HUES6 (cell line): ENCODE measurements around the gene GRM3.

ENCODE experiments used
- H3K27ac ChIP-seq: 2 replicates; pipeline ENCODE4 v1.7.0; 2013; ENCODE audit warnings: low read depth, mild to moderate bottlenecking, low read length, inconsistent platforms
- H3K27me3 ChIP-seq: 2 replicates; pipeline ENCODE4 v1.6.1; 2013; ENCODE audit warnings: low read length; ENCODE audit not compliant: control insufficient read depth, insufficient read depth
- H3K36me3 ChIP-seq: 2 replicates; pipeline ENCODE4 v1.6.1; 2013; ENCODE audit warnings: low read length; ENCODE audit not compliant: control insufficient read depth, insufficient read depth
- H3K4me1 ChIP-seq: 2 replicates; pipeline ENCODE4 v1.6.1; 2013; ENCODE audit warnings: low read length; ENCODE audit not compliant: control insufficient read depth, insufficient read depth
- H3K4me3 ChIP-seq: 2 replicates; pipeline ENCODE4 v1.5.1; 2013; ENCODE audit warnings: low read depth, low read length
- H3K9ac ChIP-seq: one replicate; pipeline ENCODE4 v1.6.1; 2013; ENCODE audit warnings: mild to moderate bottlenecking, low read length
- H3K9me3 ChIP-seq: 2 replicates; pipeline ENCODE4 v1.6.1; 2013; ENCODE audit warnings: low read depth, low read length; ENCODE audit not compliant: control insufficient read depth, insufficient read depth

The GRM3 gene

DNA sequence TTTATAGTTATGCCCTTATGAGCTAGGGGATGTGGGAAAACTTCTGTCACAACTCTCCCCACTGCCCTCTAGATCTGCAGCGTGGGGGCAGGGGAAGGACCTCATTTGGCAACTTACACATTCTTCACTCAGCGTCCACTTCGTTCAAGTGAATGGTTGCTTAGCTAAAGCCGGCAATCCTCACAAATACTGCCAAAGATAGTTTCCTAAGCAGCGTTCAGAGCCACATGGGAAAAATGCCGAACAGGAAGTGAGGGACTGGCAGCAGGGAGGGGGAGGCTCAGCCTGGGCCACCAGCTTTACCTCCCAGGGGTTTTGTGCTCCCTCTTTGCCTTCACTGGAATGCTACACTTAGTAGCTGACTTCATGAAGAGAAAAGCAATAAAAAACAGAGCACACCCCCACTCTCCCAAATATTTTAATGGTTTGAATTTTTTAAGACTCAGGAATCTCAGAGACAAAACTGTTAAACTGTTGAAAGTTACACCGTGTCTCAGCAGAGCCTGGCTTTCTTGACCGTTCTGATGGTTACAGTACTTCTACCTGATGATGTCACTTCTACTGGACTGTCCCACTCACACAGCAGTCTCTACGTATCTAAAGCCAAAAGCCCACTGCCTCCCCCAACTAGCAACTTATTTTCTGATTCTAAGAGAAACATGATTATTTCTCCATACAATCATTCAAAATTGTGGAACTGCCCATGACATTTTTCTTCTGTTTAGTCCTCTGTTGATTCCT is 10.4 kb downstream of the GRM3 start:
- Histone ChIP-seq H3K9me3 (no peaks in the 10 kb centered on the region), H3K27me3 (no peaks in the 10 kb centered on the region), H3K27ac (no peak overlapping the region), H3K4me1 (peaks cover 10% of the 10 kb centered on the region; the same call in 1 of the 2 replicates), H3K4me3 (no peak overlapping the region), H3K9ac (no peak overlapping the region), H3K36me3 (no peaks in the 10 kb centered on the region)

DNA sequence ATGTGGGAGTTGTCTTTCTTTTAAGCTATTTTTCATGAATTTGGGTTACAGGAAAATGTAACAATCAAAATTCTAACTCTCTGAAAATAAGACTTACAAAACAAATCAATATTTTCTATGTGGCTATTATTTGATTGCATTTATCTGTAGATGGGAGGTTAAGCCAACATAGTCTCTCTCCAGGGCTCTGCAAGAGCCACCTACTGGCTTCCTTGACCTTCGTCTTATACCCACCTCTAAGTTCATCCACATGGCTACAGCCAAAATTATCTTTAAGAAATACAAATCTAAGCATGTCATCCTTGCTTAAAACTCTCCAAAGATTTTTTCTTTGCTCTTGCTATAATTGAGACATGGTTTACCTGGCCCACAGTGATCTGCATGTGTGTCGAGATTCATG is 14.2 kb downstream of the GRM3 start:
- Histone ChIP-seq H3K4me1 (peaks cover 7% of the 10 kb centered on the region; the same call in 1 of the 2 replicates), H3K4me3 (no peak overlapping the region), H3K9ac (no peak overlapping the region), H3K27ac (no peak overlapping the region), H3K27me3 (no peaks in the 10 kb centered on the region), H3K36me3 (no peaks in the 10 kb centered on the region), H3K9me3 (no peaks in the 10 kb centered on the region)

DNA sequence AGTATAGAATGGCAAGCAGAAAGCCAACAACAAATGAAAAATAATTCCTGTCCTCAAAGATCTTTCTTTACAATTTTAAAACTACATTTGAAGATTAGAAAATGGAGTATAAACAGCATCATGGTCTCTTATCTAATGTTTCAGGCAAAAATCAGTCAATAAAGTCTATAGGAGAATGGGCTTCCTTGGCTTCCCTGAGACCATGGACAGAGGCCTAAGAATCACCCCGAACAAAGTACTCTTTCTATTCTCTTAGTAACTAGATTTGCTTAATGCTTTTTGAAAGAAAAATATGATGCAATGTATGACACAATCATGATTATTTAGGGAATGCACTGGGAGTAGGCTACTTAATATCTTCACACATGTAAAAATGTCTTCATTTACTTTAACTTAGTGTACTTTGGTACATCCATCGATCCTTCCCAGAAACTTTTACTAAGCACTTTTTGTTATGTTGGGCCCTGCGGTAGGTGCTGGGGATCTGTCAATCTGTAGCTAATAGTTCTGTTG is 17.3 kb downstream of the GRM3 start:
- Histone ChIP-seq H3K9me3 (no peaks in the 10 kb centered on the region), H3K9ac (no peak overlapping the region), H3K27me3 (no peaks in the 10 kb centered on the region), H3K4me3 (no peak overlapping the region), H3K36me3 (no peaks in the 10 kb centered on the region), H3K4me1 (no peaks in the 10 kb centered on the region), H3K27ac (no peak overlapping the region)

DNA sequence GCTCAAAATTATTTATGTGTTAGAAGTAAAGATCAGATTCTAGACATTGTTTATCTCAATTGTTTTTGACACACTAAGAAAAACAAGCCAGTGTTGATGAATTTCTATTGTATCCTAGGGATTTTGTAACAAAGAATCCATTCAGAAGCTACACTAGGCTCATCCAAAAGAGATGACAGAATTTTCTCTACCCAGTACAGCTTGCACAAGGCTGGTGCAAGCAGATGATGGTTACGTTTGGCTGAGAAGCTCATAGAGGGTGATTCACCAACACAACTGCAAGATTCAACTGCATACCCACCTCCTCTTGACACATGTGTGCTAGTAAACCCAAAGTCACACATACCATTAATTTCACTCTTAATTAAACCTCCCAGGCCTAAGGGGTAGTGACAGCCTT is 20.8 kb downstream of the GRM3 start:
- Histone ChIP-seq H3K4me1 (peaks cover 12% of the 10 kb centered on the region), H3K4me3 (no peak overlapping the region), H3K27ac (no peak overlapping the region), H3K9ac (no peak overlapping the region), H3K27me3 (no peaks in the 10 kb centered on the region), H3K9me3 (no peaks in the 10 kb centered on the region), H3K36me3 (no peaks in the 10 kb centered on the region)

DNA sequence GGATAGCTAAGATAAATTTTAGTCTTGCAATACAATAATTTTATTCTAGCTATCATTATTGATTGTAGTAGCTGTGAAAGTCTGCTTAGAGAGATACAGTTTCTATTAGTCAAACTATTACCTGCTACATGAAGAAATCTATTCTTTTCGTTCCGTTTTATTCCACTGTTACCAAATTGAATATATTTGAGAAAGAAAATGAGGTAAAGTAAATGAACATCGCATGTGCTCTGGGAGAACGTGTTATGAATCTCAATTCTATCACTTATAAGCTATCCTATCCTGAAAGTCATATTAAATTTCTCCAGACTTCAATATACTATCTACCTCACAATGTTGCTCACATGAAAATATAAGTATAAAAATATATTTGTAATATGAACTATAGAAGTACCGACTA is 21.3 kb downstream of the GRM3 start:
- H3K27me3 ChIP-seq = no peaks in the 10 kb centered on the region
- no peak overlapping the region for H3K9ac ChIP-seq
- H3K4me1 ChIP-seq = peaks cover 12% of the 10 kb centered on the region
- H3K4me3 ChIP-seq = no peak overlapping the region
- no peaks in the 10 kb centered on the region for H3K9me3 ChIP-seq
- H3K36me3 ChIP-seq = no peaks in the 10 kb centered on the region
- no peak overlapping the region for H3K27ac ChIP-seq

DNA sequence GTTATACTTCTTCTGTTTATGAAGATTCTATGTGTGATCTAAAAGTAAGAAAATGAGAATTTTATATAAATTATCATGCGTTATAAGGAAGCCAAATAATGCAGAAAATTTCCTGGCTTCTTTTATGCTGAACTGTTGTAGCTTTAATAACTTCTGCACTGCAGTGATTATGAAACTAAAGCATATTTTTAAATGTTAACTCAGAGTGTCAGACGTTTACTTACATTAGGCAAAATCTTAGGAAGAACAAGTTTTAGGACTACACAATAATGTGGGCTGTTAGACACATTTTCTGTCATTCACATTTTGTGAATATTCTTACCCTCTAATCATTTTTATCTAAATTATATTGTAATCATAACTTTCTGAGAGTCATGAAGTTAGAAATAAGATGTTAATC is 22.0 kb downstream of the GRM3 start:
- no peak overlapping the region for H3K27ac ChIP-seq
- H3K9ac ChIP-seq = no peak overlapping the region
- H3K9me3 ChIP-seq = no peaks in the 10 kb centered on the region
- H3K27me3 ChIP-seq = no peaks in the 10 kb centered on the region
- peaks cover 12% of the 10 kb centered on the region for H3K4me1 ChIP-seq
- no peaks in the 10 kb centered on the region for H3K36me3 ChIP-seq
- no peak overlapping the region for H3K4me3 ChIP-seq

DNA sequence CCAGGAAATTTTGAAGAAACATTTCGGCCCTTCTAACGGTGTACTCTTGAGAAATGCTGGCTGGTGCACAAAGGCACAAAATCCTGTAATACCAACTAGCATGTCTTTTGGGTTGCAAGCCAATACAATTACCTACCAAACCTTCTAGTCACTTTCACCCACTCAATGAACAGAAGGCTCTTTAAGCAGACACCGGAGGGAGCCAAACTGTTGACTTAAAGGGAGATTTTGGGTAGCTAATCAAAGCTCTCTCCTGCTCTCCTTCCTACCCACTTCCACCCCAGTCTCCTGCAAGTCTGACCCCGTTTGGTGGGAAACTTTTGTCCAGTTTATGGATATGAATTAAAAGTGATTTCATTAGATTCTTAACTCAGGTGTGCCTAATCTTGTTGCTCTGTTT is 24.0 kb downstream of the GRM3 start:
- Histone ChIP-seq H3K4me1 (peaks cover 12% of the 10 kb centered on the region), H3K27ac (no peak overlapping the region), H3K9ac (no peak overlapping the region), H3K9me3 (no peaks in the 10 kb centered on the region), H3K36me3 (no peaks in the 10 kb centered on the region), H3K27me3 (no peaks in the 10 kb centered on the region), H3K4me3 (no peak overlapping the region)

DNA sequence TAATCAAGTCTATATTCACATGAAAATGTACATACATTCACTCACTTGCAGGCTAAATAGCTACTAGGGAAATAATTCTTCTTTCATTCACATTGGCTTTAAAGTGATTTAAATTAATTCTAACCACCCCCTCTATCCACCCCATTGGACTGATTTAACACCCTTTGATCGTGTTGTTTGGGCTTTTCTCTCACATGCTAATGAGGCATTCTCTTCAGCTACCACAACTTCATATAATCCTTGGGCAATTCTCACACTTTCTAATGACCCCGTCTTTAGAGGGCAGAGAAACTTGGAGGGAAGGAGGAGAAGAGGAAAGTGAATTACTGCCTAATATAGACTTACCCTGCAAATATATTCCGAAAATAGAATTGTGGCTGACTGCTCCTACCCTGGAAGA is 24.6 kb downstream of the GRM3 start:
- peaks cover 12% of the 10 kb centered on the region for H3K4me1 ChIP-seq
- H3K9me3 ChIP-seq = no peaks in the 10 kb centered on the region
- no peak overlapping the region for H3K27ac ChIP-seq
- H3K27me3 ChIP-seq = no peaks in the 10 kb centered on the region
- no peaks in the 10 kb centered on the region for H3K36me3 ChIP-seq
- H3K9ac ChIP-seq = no peak overlapping the region
- no peak overlapping the region for H3K4me3 ChIP-seq

DNA sequence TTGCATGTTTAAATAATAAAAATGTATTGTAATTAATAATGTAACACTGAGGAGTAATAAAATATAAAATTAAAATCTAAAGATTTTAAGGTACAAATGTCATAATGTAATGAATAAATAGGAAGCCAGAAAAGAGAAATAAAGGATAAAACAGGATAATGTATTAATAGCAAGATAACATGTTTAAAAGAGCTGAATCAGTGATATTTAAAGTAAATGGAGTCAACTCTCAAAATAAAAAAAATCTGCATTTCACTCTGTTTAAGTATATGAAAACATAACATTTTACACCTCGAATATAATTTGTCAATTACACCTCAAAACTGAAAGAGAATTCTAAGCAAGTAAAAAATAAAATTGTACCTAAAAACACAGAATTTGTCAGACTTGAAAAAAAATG is 44.1 kb downstream of the GRM3 start:
- no peak overlapping the region for H3K4me3 ChIP-seq
- H3K4me1 ChIP-seq = no peaks in the 10 kb centered on the region
- H3K27ac ChIP-seq = no peak overlapping the region
- no peak overlapping the region for H3K9ac ChIP-seq
- H3K9me3 ChIP-seq = no peaks in the 10 kb centered on the region
- no peaks in the 10 kb centered on the region for H3K36me3 ChIP-seq
- no peaks in the 10 kb centered on the region for H3K27me3 ChIP-seq

DNA sequence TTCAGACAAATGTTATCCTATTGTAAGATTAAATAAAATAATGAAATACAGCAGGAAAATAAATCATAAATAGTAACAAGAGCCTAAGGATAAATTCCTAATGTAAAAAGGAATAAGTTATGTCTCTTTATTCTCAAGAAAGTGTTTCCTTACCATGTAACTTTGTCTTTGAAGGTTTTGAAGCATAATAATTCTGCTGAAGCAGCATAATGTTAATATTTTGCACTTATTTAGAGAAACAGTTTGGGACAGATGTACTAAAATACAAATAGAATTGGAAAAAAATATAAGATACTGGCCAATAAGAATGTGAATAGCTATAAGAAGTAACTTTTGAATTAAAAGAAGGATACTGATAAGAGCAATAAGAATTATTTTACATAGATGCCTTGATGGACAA is 45.7 kb downstream of the GRM3 start:
- Histone ChIP-seq H3K4me3 (no peak overlapping the region), H3K27me3 (no peaks in the 10 kb centered on the region), H3K4me1 (no peaks in the 10 kb centered on the region), H3K27ac (no peak overlapping the region), H3K36me3 (no peaks in the 10 kb centered on the region), H3K9me3 (no peaks in the 10 kb centered on the region), H3K9ac (no peak overlapping the region)

DNA sequence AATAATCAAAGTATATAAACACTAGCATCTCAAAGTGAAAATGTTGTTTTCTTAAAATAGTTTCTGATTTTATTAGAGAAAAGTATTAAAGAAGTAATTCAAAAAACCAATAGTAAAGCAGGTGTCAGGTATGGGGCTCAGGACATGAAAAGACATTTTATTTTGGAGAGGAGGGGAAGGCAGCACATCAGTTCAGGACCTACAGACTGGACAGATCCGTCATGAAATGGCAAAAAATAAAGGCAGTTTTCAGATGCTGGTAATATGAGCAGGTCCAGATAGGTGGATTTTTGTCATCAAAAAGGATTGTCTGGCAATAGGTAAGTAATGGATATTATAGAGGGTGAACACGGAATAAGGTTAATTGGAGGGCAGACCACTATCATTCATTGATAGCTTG is 49.0 kb downstream of the GRM3 start:
- Histone ChIP-seq H3K27ac (no peak overlapping the region), H3K9ac (no peak overlapping the region), H3K36me3 (no peaks in the 10 kb centered on the region), H3K9me3 (no peaks in the 10 kb centered on the region), H3K4me3 (no peak overlapping the region), H3K27me3 (no peaks in the 10 kb centered on the region), H3K4me1 (no peaks in the 10 kb centered on the region)
